BLaER1 treated with 17β-estradiol and CSF1 and Interleukin-3, amounts not matched to agents 10 nM and 100 nM (cell line): Measurements from ENCODE around the gene KRT81.

Source experiments
- H3K27ac ChIP-seq, 11 experiments: shearing (Covaris generic); formaldehyde crosslinking; 2 replicates each; pipeline ENCODE4 v1.8.1; 2022
- H3K27me3 ChIP-seq, 11 experiments: shearing (Covaris generic); formaldehyde crosslinking; 2 replicates each; pipeline ENCODE4 v1.8.1; 2022
- H3K36me3 ChIP-seq, 11 experiments: shearing (Covaris generic); formaldehyde crosslinking; 2 replicates each; pipeline ENCODE4 v1.8.1; 2022
- H3K4me1 ChIP-seq, 10 experiments: shearing (Covaris generic); formaldehyde crosslinking; 2 replicates each; pipeline ENCODE4 v1.8.1; 2022
- H3K4me2 ChIP-seq, 11 experiments: shearing (Covaris generic); formaldehyde crosslinking; 2 replicates each; pipeline ENCODE4 v1.8.1; 2022
- H3K4me3 ChIP-seq, 10 experiments: shearing (Covaris generic); formaldehyde crosslinking; 2 replicates each; pipeline ENCODE4 v1.8.1; 2022
- H3K9ac ChIP-seq, 11 experiments: shearing (Covaris generic); formaldehyde crosslinking; 2 replicates each; pipeline ENCODE4 v1.8.1; 2022
- H3K9me3 ChIP-seq, 11 experiments: shearing (Covaris generic); formaldehyde crosslinking; replicated peaks in 1 of 11; 2 replicates each; pipeline ENCODE4 v1.8.1; 2022
- H4K20me1 ChIP-seq, 11 experiments: shearing (Covaris generic); formaldehyde crosslinking; 2 replicates each; pipeline ENCODE4 v1.8.1; 2022
- Cebpa-rat ChIP-seq, 11 experiments: shearing (Covaris generic); IDR thresholded peaks; 2 replicates each; pipeline ENCODE4 v1.8.1; 2022

The KRT81 gene

GRCh38 chr12:52331039-52331438, 39.7 kb upstream of the KRT81 start:
- no peaks in the 10 kb centered on the region; a peak in 1 of 22 replicates for H3K36me3 ChIP-seq
- H3K27me3 ChIP-seq, result no peaks in the 10 kb centered on the region
- H3K4me2 ChIP-seq, result no peak overlapping the region
- peaks cover 0 to 13% (median 0%) of the 10 kb centered on the region in 10 experiments; a peak in 5 of 20 replicates for H3K4me1 ChIP-seq
- no peak overlapping the region for H3K4me3 ChIP-seq
- peaks cover 5 to 11% (median 8%) of the 10 kb centered on the region in 11 experiments for H3K9me3 ChIP-seq
- H4K20me1 ChIP-seq, result no peaks in the 10 kb centered on the region
- TF ChIP-seq Cebpa-rat (IDR thresholded peaks at IDR 0.05), result no peak
- no peak overlapping the region for H3K9ac ChIP-seq
- no peak overlapping the region for H3K27ac ChIP-seq

- Histone ChIP-seq H3K9ac (no peak overlapping the region), H3K4me3 (no peak overlapping the region), H3K4me2 (no peak overlapping the region), H3K9me3 (no peaks in the 10 kb centered on the region), H3K27ac (no peak overlapping the region), H4K20me1 (no peaks in the 10 kb centered on the region), H3K4me1 (peaks cover 0 to 13% (median 0%) of the 10 kb centered on the region in 10 experiments; a peak in 6 of 20 replicates), H3K36me3 (no peaks in the 10 kb centered on the region), H3K27me3 (no peaks in the 10 kb centered on the region)
- TF ChIP-seq Cebpa-rat (IDR thresholded peaks at IDR 0.05), result no peak
These were observed 36.6 kb upstream of the KRT81 start for GRCh38 chr12:52327830-52328500.

- Histone ChIP-seq H3K27me3 (no peaks in the 10 kb centered on the region), H3K36me3 (no peaks in the 10 kb centered on the region), H3K4me3 (no peak overlapping the region), H4K20me1 (no peaks in the 10 kb centered on the region), H3K4me1 (peaks cover 0 to 13% (median 0%) of the 10 kb centered on the region in 10 experiments; a peak in 6 of 20 replicates), H3K27ac (no peak overlapping the region), H3K4me2 (0 out of 22 replicates have a peak overlapping the region, but pooled peaks of 2 of the 11 experiments have one; percentile 4 to 18), H3K9ac (no peak overlapping the region), H3K9me3 (no peaks in the 10 kb centered on the region)
- TF ChIP-seq Cebpa-rat (IDR thresholded peaks at IDR 0.05), result no peak
These were observed 35.9 kb upstream of the KRT81 start for GRCh38 chr12:52327052-52327829.

GRCh38 chr12:52324153-52324444, 32.8 kb upstream of the KRT81 start:
- Histone ChIP-seq H3K9me3 (no peaks in the 10 kb centered on the region), H3K4me1 (peaks cover 0 to 7% (median 0%) of the 10 kb centered on the region in 10 experiments; a peak in 3 of 20 replicates), H3K4me2 (no peak overlapping the region), H3K4me3 (no peak overlapping the region), H3K27ac (no peak overlapping the region), H3K27me3 (no peaks in the 10 kb centered on the region), H3K9ac (no peak overlapping the region), H3K36me3 (no peaks in the 10 kb centered on the region), H4K20me1 (no peaks in the 10 kb centered on the region)
- no peak for TF ChIP-seq Cebpa-rat (IDR thresholded peaks at IDR 0.05)

- Histone ChIP-seq H3K27me3 (no peaks in the 10 kb centered on the region), H3K9ac (no peak overlapping the region), H4K20me1 (no peaks in the 10 kb centered on the region), H3K9me3 (no peaks in the 10 kb centered on the region), H3K4me2 (no peak overlapping the region), H3K4me3 (no peak overlapping the region), H3K36me3 (no peaks in the 10 kb centered on the region), H3K27ac (no peak overlapping the region), H3K4me1 (peaks cover 0 to 7% (median 0%) of the 10 kb centered on the region in 10 experiments; a peak in 3 of 20 replicates)
- no peak for TF ChIP-seq Cebpa-rat (IDR thresholded peaks at IDR 0.05)
These were observed 32.2 kb upstream of the KRT81 start for GRCh38 chr12:52323416-52324152.

- Histone ChIP-seq H3K4me1 (peaks cover 0 to 7% (median 0%) of the 10 kb centered on the region in 10 experiments; a peak in 3 of 20 replicates), H3K9me3 (no peaks in the 10 kb centered on the region), H3K27me3 (no peaks in the 10 kb centered on the region), H3K36me3 (no peaks in the 10 kb centered on the region), H3K4me3 (no peak overlapping the region), H4K20me1 (no peaks in the 10 kb centered on the region), H3K4me2 (no peak overlapping the region), H3K27ac (no peak overlapping the region), H3K9ac (no peak overlapping the region)
- no peak for TF ChIP-seq Cebpa-rat (IDR thresholded peaks at IDR 0.05)
These were observed 31.7 kb upstream of the KRT81 start for GRCh38 chr12:52323001-52323400.

GRCh38 chr12:52322069-52322468, 30.7 kb upstream of the KRT81 start:
- Histone ChIP-seq H3K4me3 (no peak overlapping the region), H3K9ac (no peak overlapping the region), H3K4me1 (peaks cover 0 to 5% (median 0%) of the 10 kb centered on the region in 10 experiments; a peak in 2 of 20 replicates), H3K27ac (no peak overlapping the region), H3K27me3 (no peaks in the 10 kb centered on the region), H4K20me1 (no peaks in the 10 kb centered on the region), H3K4me2 (no peak overlapping the region), H3K36me3 (no peaks in the 10 kb centered on the region), H3K9me3 (no peaks in the 10 kb centered on the region)
- TF ChIP-seq Cebpa-rat (IDR thresholded peaks at IDR 0.05), result no peak

GRCh38 chr12:52321418-52321817, 30.1 kb upstream of the KRT81 start:
- Histone ChIP-seq H4K20me1 (no peaks in the 10 kb centered on the region), H3K27me3 (no peaks in the 10 kb centered on the region), H3K9ac (no peak overlapping the region), H3K4me2 (no peak overlapping the region), H3K36me3 (no peaks in the 10 kb centered on the region), H3K9me3 (no peaks in the 10 kb centered on the region), H3K4me1 (peaks cover 0 to 5% (median 0%) of the 10 kb centered on the region in 10 experiments; a peak in 1 of 20 replicates), H3K4me3 (no peak overlapping the region), H3K27ac (no peak overlapping the region)
- TF ChIP-seq Cebpa-rat (IDR thresholded peaks at IDR 0.05), result no peak

- Histone ChIP-seq H3K4me2 (no peak within 1 kb of the TSS), H3K9ac (no peak within 1 kb of the TSS), H3K9me3 (no peaks in the 10 kb centered on the region), H3K4me3 (no peak within 1 kb of the TSS), H3K27me3 (no peaks in the 10 kb centered on the region), H4K20me1 (no peaks in the 10 kb centered on the region), H3K27ac (no peak within 1 kb of the TSS), H3K4me1 (peaks cover 0 to 5% (median 0%) of the 10 kb centered on the region in 10 experiments; a peak in 1 of 20 replicates), H3K36me3 (no peaks in the 10 kb centered on the region)
- no peak for TF ChIP-seq Cebpa-rat (IDR thresholded peaks at IDR 0.05)
These were observed 29.6 kb upstream of the KRT81 start, which contains the start of gene KRT83 for GRCh38 chr12:52320784-52321400. KRT83 (minus strand) TSS chr12:52321398; CDS start chr12:52321335, 63 bp downstream.
